Peyer's patch (tissue), 4 donors: Measurements from ENCODE around the gene PLEKHA1. TPM values are rescaled to one million over a fixed set of nuclear protein-coding genes. Genes with fewer than 3 reads are reported as not detected.

Experiments used
- DNase-seq, 3 donors: peaks; one replicate each; pipeline ENCODE4 v3.0.0-alpha.2; 2017 to 2019
- H3K27ac ChIP-seq, 4 donors: fragments of 200-600 bp; sonication (generic); one replicate each; pipeline ENCODE4 v1.5.1; 2016 to 2019
- H3K27me3 ChIP-seq, 2 donors: fragments of 200-600 bp; sonication (generic); one replicate each; pipeline ENCODE4 v1.5.1; 2019
- H3K36me3 ChIP-seq, 3 donors: fragments of 200-600 bp; sonication (generic); one replicate each; pipeline ENCODE4 v1.5.1; 2016 to 2019
- H3K4me1 ChIP-seq, 4 donors: fragments of 200-600 bp; sonication (generic); one replicate each; pipeline ENCODE4 v1.5.1; 2016 to 2019
- H3K4me3 ChIP-seq, 4 donors: fragments of 200-600 bp; sonication (generic); 1 replicate in 3 of 4; 2 replicates in 1 of 4; pipeline ENCODE4 v1.5.1; 2016 to 2019; ENCODE audit warnings: mild to moderate bottlenecking in 1 of 4
- H3K9me3 ChIP-seq, 4 donors: fragments of 200-600 bp; sonication (generic); one replicate each; pipeline ENCODE4 v1.5.1; 2016 to 2019; ENCODE audit warnings: mild to moderate bottlenecking in 1 of 4
- POLR2A ChIP-seq, 2 donors: fragments of 450-650 bp; IDR thresholded peaks; one replicate each; pipeline ENCODE4 v1.5.1; 2017; ENCODE audit warnings: antibody characterized with exemption in 2 of 2, mild to moderate bottlenecking in 2 of 2, moderate library complexity in 2 of 2
- total RNA-seq, 4 donors: library from RNA; depleted of rRNA; stranded (reverse); fragments of >200 nt; gene quantifications; one replicate each; pipeline ENCODE4 v1.1.0, GENCODE V29; 2016
- TF ChIP-seq, protein P1 (sequence below), 6 experiments: fragments of 450-650 bp in 4 of 6; fragments of 200-600 bp in 2 of 6; sonication (generic) in 1 of 6; IDR thresholded peaks; one replicate each; pipeline ENCODE4 v1.5.1; 2017 to 2019; ENCODE audit warnings: antibody characterized with exemption in 6 of 6, mild to moderate bottlenecking in 3 of 6, moderate library complexity in 1 of 6

Gene PLEKHA1
- total RNA-seq, 4 donors from 2014 or later, result 15.7 to 62.0 (median 43.9) TPM

DNA sequence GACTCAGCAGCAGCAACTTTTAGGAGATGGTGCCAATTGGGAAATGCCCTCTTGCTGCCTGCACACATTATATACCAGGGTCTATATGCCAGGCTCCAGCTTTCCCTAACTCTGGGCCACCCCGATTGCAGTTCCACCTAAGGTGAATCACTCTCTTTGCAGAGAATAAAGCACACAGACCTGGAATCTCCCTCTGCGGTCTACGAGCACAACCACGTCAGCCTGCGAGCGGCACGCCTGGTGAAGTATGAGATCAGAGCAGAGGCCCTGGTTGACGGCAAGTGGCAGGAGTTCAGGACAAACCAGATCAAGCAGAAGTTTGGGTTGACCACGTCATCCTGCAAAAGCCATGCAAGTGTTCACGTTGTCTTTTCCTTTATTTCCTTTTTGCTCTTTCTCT lies 38.2 kb upstream of the PLEKHA1 start:
- Histone ChIP-seq H3K9me3 (no peaks in the 10 kb centered on the region), H3K27ac (no peak overlapping the region), H3K4me3 (no peak overlapping the region), H3K27me3 (no peaks in the 10 kb centered on the region), H3K36me3 (no peaks in the 10 kb centered on the region), H3K4me1 (peaks cover 0 to 6% (median 0%) of the 10 kb centered on the region in 4 donors)
- DNase-seq, result no peak
- no peak for TF ChIP-seq POLR2A (IDR thresholded peaks at IDR 0.05)
- TF ChIP-seq, protein P1, sequence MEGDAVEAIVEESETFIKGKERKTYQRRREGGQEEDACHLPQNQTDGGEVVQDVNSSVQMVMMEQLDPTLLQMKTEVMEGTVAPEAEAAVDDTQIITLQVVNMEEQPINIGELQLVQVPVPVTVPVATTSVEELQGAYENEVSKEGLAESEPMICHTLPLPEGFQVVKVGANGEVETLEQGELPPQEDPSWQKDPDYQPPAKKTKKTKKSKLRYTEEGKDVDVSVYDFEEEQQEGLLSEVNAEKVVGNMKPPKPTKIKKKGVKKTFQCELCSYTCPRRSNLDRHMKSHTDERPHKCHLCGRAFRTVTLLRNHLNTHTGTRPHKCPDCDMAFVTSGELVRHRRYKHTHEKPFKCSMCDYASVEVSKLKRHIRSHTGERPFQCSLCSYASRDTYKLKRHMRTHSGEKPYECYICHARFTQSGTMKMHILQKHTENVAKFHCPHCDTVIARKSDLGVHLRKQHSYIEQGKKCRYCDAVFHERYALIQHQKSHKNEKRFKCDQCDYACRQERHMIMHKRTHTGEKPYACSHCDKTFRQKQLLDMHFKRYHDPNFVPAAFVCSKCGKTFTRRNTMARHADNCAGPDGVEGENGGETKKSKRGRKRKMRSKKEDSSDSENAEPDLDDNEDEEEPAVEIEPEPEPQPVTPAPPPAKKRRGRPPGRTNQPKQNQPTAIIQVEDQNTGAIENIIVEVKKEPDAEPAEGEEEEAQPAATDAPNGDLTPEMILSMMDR (IDR thresholded peaks at IDR 0.05), result no peak

DNA sequence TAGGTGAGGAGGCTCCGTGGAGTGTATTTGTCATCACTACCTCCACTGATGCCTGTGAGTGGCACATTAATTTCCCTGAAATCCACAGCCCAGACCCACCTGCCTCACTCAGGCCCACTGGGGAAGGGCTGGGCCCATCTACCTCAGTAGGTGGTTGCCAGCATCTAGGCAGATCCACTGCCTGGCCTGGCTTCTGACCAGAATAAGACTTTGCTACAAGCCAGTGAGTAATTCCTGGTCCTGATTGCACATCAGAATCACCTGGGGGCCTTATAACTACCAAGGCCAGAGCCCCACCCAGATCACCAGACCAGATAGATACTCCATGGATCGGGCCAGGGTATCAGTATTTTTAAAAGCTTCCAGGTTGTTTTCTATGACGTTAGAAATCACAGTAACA lies 37.5 kb upstream of the PLEKHA1 start:
- TF ChIP-seq, protein P1 (IDR thresholded peaks at IDR 0.05), result no peak
- no peak for TF ChIP-seq POLR2A (IDR thresholded peaks at IDR 0.05)
- no peaks in the 10 kb centered on the region for H3K9me3 ChIP-seq
- DNase-seq, result no peak
- no peaks in the 10 kb centered on the region for H3K27me3 ChIP-seq
- no peak overlapping the region for H3K27ac ChIP-seq
- no peak overlapping the region for H3K4me3 ChIP-seq
- no peaks in the 10 kb centered on the region for H3K36me3 ChIP-seq
- peaks cover 0 to 6% (median 0%) of the 10 kb centered on the region in 4 donors for H3K4me1 ChIP-seq

DNA sequence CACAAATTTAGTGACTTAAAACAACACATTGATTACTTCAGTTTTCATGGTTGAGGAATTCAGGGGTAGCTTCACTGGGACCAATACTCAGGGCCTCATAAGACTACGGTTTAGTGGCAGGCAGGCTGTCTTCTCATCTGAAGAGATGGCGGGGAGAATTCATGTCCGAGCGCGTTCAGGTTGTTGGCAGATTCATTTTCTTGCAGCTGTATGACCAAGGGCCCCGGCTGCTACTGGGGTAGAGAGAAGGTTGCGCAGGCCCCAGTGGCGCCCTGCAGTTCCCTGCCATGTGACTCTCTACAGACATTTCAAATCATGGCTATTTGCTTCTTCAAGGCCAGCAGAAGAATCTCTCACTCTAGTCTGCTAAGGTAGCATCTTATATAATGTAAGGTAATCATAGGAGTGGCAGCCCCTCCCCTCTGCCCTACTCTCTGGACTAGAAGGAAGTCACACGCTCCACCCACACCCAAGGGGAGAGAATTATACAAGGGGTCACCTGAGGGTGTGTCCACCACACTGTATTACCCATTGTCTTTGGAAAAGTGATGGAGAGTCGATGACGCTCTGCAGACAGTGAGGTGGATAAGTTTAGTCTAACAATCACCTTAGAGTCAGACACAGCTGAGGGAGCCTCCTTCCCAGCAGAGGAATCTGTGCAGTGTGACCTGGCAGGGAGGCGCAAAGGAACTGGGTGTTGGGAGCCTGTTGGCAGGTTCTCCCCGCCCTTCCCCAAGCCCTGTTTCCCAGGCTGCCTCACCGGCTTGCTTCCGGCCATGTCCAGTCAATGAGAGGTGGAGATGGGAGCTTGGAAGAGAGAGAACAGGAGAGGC lies 35.7 kb upstream of the PLEKHA1 start:
- Histone ChIP-seq H3K4me1 (peaks cover 0 to 6% (median 0%) of the 10 kb centered on the region in 4 donors), H3K36me3 (no peaks in the 10 kb centered on the region), H3K4me3 (no peak overlapping the region), H3K27me3 (no peaks in the 10 kb centered on the region), H3K9me3 (no peaks in the 10 kb centered on the region), H3K27ac (peak overlapping the region in 1 of 4 donors; percentile 43)
- DNase-seq, result peak in 1 of 3 donors; percentile 61
- TF ChIP-seq, protein P1 (IDR thresholded peaks at IDR 0.05), result no peak

- no peaks in the 10 kb centered on the region for H3K36me3 ChIP-seq
- no peak for DNase-seq
- no peak overlapping the region for H3K4me3 ChIP-seq
- peaks cover 0 to 14% (median 0%) of the 10 kb centered on the region in 4 donors for H3K4me1 ChIP-seq
- H3K9me3 ChIP-seq, result no peaks in the 10 kb centered on the region
- no peaks in the 10 kb centered on the region for H3K27me3 ChIP-seq
- TF ChIP-seq, protein P1 (IDR thresholded peaks at IDR 0.05), result no peak
- no peak for TF ChIP-seq POLR2A (IDR thresholded peaks at IDR 0.05)
- peak overlapping the region in 1 of 4 donors; percentile 38 for H3K27ac ChIP-seq
Observed at GRCh38 chr10:122341141-122341810, 33.2 kb upstream of the PLEKHA1 start.

- Histone ChIP-seq H3K4me1 (peaks cover 0 to 14% (median 0%) of the 10 kb centered on the region in 4 donors), H3K27ac (no peak overlapping the region), H3K36me3 (no peaks in the 10 kb centered on the region), H3K4me3 (no peak overlapping the region), H3K9me3 (no peaks in the 10 kb centered on the region), H3K27me3 (no peaks in the 10 kb centered on the region)
- DNase-seq, result peak in 1 of 3 donors; percentile 71
- no peak for TF ChIP-seq POLR2A (IDR thresholded peaks at IDR 0.05)
- TF ChIP-seq, protein P1 (IDR thresholded peaks at IDR 0.05), result peak; percentile 68 to 81 (median 76)
Observed at GRCh38 chr10:122342293-122343134, 32.0 kb upstream of the PLEKHA1 start.
